HepG2 (cell line): ENCODE measurements around the gene SUB1. TPM values are rescaled to one million over a fixed set of nuclear protein-coding genes. Genes with fewer than 3 reads are reported as not detected.

Source experiments
- AHDC1 ChIP-seq: sonication (generic); formaldehyde crosslinking; IDR thresholded peaks from 2 replicates; pipeline ENCODE4 v1.5.1; 2020; ENCODE audit warnings: mild to moderate bottlenecking, missing genetic modification reagents, borderline replicate concordance
- DPF2 ChIP-seq: sonication (generic); formaldehyde crosslinking; IDR thresholded peaks from 2 replicates; pipeline ENCODE4 v1.4.0; 2020; ENCODE audit warnings: mild to moderate bottlenecking, low read depth, missing genetic modification reagents, borderline replicate concordance
- EP300 ChIP-seq, 3 experiments: sonication (generic) in 1 of 3; formaldehyde crosslinking in 1 of 3; IDR thresholded peaks; 2 replicates each; pipeline versions ENCODE4 v1.5.1 to v1.6.1; 2011 to 2020; ENCODE audit warnings: low read depth in 2 of 3, low read length in 2 of 3, borderline replicate concordance in 1 of 3, improper control_type of control experiment in 1 of 3, mild to moderate bottlenecking in 1 of 3, missing genetic modification reagents in 1 of 3, moderate library complexity in 1 of 3
- FUBP1 ChIP-seq: sonication (generic); formaldehyde crosslinking; IDR thresholded peaks from 2 replicates; pipeline ENCODE4 v1.5.1; 2020; ENCODE audit warnings: missing genetic modification reagents, mild to moderate bottlenecking, borderline replicate concordance
- GFI1 ChIP-seq: sonication (generic); formaldehyde crosslinking; IDR thresholded peaks from 2 replicates; pipeline ENCODE4 v1.5.0; 2020; ENCODE audit warnings: missing genetic modification reagents, mild to moderate bottlenecking, borderline replicate concordance
- HOXA3 ChIP-seq: sonication (generic); formaldehyde crosslinking; IDR thresholded peaks from 2 replicates; pipeline ENCODE4 v1.5.0; 2020; ENCODE audit warnings: missing genetic modification reagents
- MTA1 ChIP-seq: sonication (generic); formaldehyde crosslinking; IDR thresholded peaks from 2 replicates; pipeline ENCODE4 v1.4.0; 2020; ENCODE audit warnings: missing genetic modification reagents, mild to moderate bottlenecking, borderline replicate concordance
- SMAD3 ChIP-seq: sonication (generic); formaldehyde crosslinking; IDR thresholded peaks from 2 replicates; pipeline ENCODE4 v1.4.0; 2020; ENCODE audit warnings: missing genetic modification reagents
- TP53 ChIP-seq: sonication (generic); formaldehyde crosslinking; conservative IDR thresholded peaks from 2 replicates; pipeline ENCODE4 v1.4.0; 2020; ENCODE audit warnings: missing genetic modification reagents
- UBTF ChIP-seq: sonication (generic); formaldehyde crosslinking; IDR thresholded peaks from 2 replicates; pipeline ENCODE4 v1.4.0; 2020; ENCODE audit warnings: mild to moderate bottlenecking, missing genetic modification reagents
- YEATS2 ChIP-seq: sonication (generic); formaldehyde crosslinking; IDR thresholded peaks from 2 replicates; pipeline ENCODE4 v1.4.0; 2020; ENCODE audit warnings: missing genetic modification reagents, borderline replicate concordance
- ZNF121 ChIP-seq: sonication (generic); formaldehyde crosslinking; IDR thresholded peaks from 2 replicates; pipeline ENCODE4 v1.5.0; 2020; ENCODE audit warnings: mild to moderate bottlenecking, missing genetic modification reagents
- ZNF543 ChIP-seq: sonication (generic); formaldehyde crosslinking; IDR thresholded peaks from 2 replicates; pipeline ENCODE4 v1.4.0; 2020; ENCODE audit warnings: mild to moderate bottlenecking, missing genetic modification reagents
- polyA plus RNA-seq, 8 experiments: library from polyadenylated mRNA; depleted of rRNA in 3 of 8; stranded (reverse) in 7 of 8; unstranded in 1 of 8; fragments of >200 nt; fragmentation: Illumina TruSeq in 4 of 8; extraction: Trizol in 4 of 8; gene quantifications; 2 replicates each; pipeline versions ENCODE4 v1.2.1 to v1.2.3, GENCODE V29; 2011 to 2016; ENCODE audit warnings: low read depth in 4 of 8, missing spikeins in 1 of 8, mixed read lengths in 1 of 8; ENCODE audit not compliant: insufficient read depth in 1 of 8
- total RNA-seq, 5 experiments: library from RNA; depleted of rRNA; stranded (reverse); fragments of >200 nt; fragmentation: Illumina TruSeq; extraction: Trizol; gene quantifications; 2 replicates each; pipeline ENCODE4 v1.2.3, GENCODE V29; 2016; ENCODE audit warnings: low read depth in 1 of 5
- TF ChIP-seq, protein P1 (sequence below): IDR thresholded peaks from 2 replicates; pipeline ENCODE4 v1.6.1; 2016; ENCODE audit warnings: missing compliant biosample characterization, missing genetic modification reagents, borderline replicate concordance

Gene SUB1
- total and polyA plus RNA-seq, 2 of the 13 experiments (the other 11 are each of a cell fraction or from before 2014, with no cell fraction given): 182 to 693 TPM

GRCh38 chr5:32556543-32556942 is 28.8 kb upstream of the SUB1 start (continued):
- peak; percentile 84; the same call in 1 of the 2 replicates for TF ChIP-seq MTA1 (CRISPR knock-in tag)
- peak; percentile 91 for TF ChIP-seq HOXA3 (CRISPR knock-in tag)
- peak; percentile 73 for TF ChIP-seq SMAD3 (CRISPR knock-in tag)
- TF ChIP-seq GFI1 (CRISPR knock-in tag): peak; percentile 96
- peak; percentile 92; the same call in 1 of the 2 replicates for TF ChIP-seq AHDC1 (CRISPR knock-in tag)
- TF ChIP-seq TP53 (CRISPR knock-in tag): peak; percentile 63; the same call in 1 of the 2 replicates
- peak; percentile 57; the same call in 1 of the 2 replicates for TF ChIP-seq ZNF121 (CRISPR knock-in tag)
- TF ChIP-seq FUBP1 (CRISPR knock-in tag): 0 out of 2 replicates have a peak, but pooled peaks have one; percentile 40
- TF ChIP-seq YEATS2 (CRISPR knock-in tag): peak; percentile 39; the same call in 1 of the 2 replicates
- TF ChIP-seq DPF2 (CRISPR knock-in tag): peak; percentile 90
- TF ChIP-seq, protein P1, sequence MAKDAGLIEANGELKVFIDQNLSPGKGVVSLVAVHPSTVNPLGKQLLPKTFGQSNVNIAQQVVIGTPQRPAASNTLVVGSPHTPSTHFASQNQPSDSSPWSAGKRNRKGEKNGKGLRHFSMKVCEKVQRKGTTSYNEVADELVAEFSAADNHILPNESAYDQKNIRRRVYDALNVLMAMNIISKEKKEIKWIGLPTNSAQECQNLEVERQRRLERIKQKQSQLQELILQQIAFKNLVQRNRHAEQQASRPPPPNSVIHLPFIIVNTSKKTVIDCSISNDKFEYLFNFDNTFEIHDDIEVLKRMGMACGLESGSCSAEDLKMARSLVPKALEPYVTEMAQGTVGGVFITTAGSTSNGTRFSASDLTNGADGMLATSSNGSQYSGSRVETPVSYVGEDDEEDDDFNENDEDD (CRISPR knock-in tag): peak; percentile 28; the same call in 1 of the 2 replicates
- TF ChIP-seq ZNF543 (CRISPR knock-in tag): peak; percentile 43; the same call in 1 of the 2 replicates
- peak; percentile 93 to 94; a peak in 3 of 4 replicates for TF ChIP-seq EP300 (IDR thresholded peaks at IDR 0.05; ENCODE audit: low read depth in 2 of 2, low read length in 2 of 2)
- peak; percentile 97 for TF ChIP-seq EP300 (CRISPR knock-in tag; IDR thresholded peaks at IDR 0.05; ENCODE audit: borderline replicate concordance)
- peak; percentile 58 for TF ChIP-seq UBTF (CRISPR knock-in tag)
